Glutamatergic neuron (in vitro differentiated cells): ENCODE measurements around the gene TNRC6A. TPM values are rescaled to one million over a fixed set of nuclear protein-coding genes. Genes with fewer than 3 reads are reported as not detected.

ENCODE experiments used
- DNase-seq: peaks from one replicate; pipeline ENCODE4 v3.0.0; 2022
- H3K27ac Mint-ChIP-seq: one replicate; pipeline ENCODE4 v1.8.0; 2020; ENCODE audit warnings: mild to moderate bottlenecking, mixed read lengths, inconsistent platforms; ENCODE audit not compliant: unreplicated experiment
- H3K27me3 Mint-ChIP-seq: one replicate; pipeline ENCODE4 v1.8.0; 2020; ENCODE audit warnings: mild to moderate bottlenecking, moderate library complexity, mixed read lengths, inconsistent platforms; ENCODE audit not compliant: unreplicated experiment
- H3K36me3 Mint-ChIP-seq: one replicate; pipeline ENCODE4 v1.8.0; 2020; ENCODE audit warnings: mild to moderate bottlenecking, mixed read lengths, inconsistent platforms; ENCODE audit not compliant: unreplicated experiment
- H3K4me1 Mint-ChIP-seq: one replicate; pipeline ENCODE4 v1.8.0; 2020; ENCODE audit warnings: mild to moderate bottlenecking, low read depth, mixed read lengths, inconsistent platforms; ENCODE audit not compliant: unreplicated experiment
- H3K4me3 Mint-ChIP-seq: one replicate; pipeline ENCODE4 v1.8.0; 2020; ENCODE audit warnings: mild to moderate bottlenecking, mixed read lengths, inconsistent platforms; ENCODE audit not compliant: unreplicated experiment
- H3K9me3 Mint-ChIP-seq: one replicate; pipeline ENCODE4 v1.8.0; 2020; ENCODE audit warnings: mild to moderate bottlenecking, moderate library complexity, mixed read lengths, inconsistent platforms; ENCODE audit not compliant: unreplicated experiment
- CTCF ChIP-seq: fragments of 200-600 bp; sonication (generic); IDR thresholded peaks from one replicate; pipeline ENCODE4 v1.5.0; 2021; ENCODE audit not compliant: partially characterized antibody, unreplicated experiment
- total RNA-seq: library from RNA; stranded (reverse); fragmentation: NEBNext Ultra II Directional; extraction: Animal tissue kit (Norgen Biotek cat#: 25700); gene quantifications from one replicate; pipeline ENCODE4 v1.2.1, GENCODE V29; 2021; ENCODE audit not compliant: unreplicated experiment

The TNRC6A gene
- total RNA-seq, 1 donor from 2014 or later: 91.6 TPM

GRCh38 chr16:24730914-24731313, 1.5 kb downstream of the TNRC6A start:
- DNase-seq: no peak
- Mint-ChIP-seq H3K36me3 (no peaks in the 10 kb centered on the region), H3K27me3 (peaks cover 6% of the 10 kb centered on the region), H3K4me1 (peaks cover 15% of the 10 kb centered on the region), H3K4me3 (peak overlapping the region; percentile 95), H3K9me3 (peaks cover 4% of the 10 kb centered on the region), H3K27ac (peak overlapping the region; percentile 98)
- no peak for TF ChIP-seq CTCF

- peak; percentile 38 for DNase-seq
- no peaks in the 10 kb centered on the region for H3K36me3 Mint-ChIP-seq
- peaks cover 18% of the 10 kb centered on the region for H3K4me1 Mint-ChIP-seq
- no peak for TF ChIP-seq CTCF
- peaks cover 4% of the 10 kb centered on the region for H3K9me3 Mint-ChIP-seq
- H3K27me3 Mint-ChIP-seq: peaks cover 6% of the 10 kb centered on the region
- peak overlapping the region; percentile 95 for H3K4me3 Mint-ChIP-seq
- H3K27ac Mint-ChIP-seq: peak overlapping the region; percentile 15
Measured at GRCh38 chr16:24731722-24732419, 2.4 kb downstream of the TNRC6A start.

- no peak for DNase-seq
- no peak overlapping the region for H3K27ac Mint-ChIP-seq
- no peak for TF ChIP-seq CTCF
- no peaks in the 10 kb centered on the region for H3K9me3 Mint-ChIP-seq
- H3K27me3 Mint-ChIP-seq: peaks cover 6% of the 10 kb centered on the region
- peaks cover 22% of the 10 kb centered on the region for H3K4me1 Mint-ChIP-seq
- H3K36me3 Mint-ChIP-seq: no peaks in the 10 kb centered on the region
- H3K4me3 Mint-ChIP-seq: no peak overlapping the region
Measured at GRCh38 chr16:24734382-24734781, 4.9 kb downstream of the TNRC6A start.

GRCh38 chr16:24736758-24737157, 7.3 kb downstream of the TNRC6A start:
- TF ChIP-seq CTCF: no peak
- Mint-ChIP-seq H3K4me1 (peaks cover 19% of the 10 kb centered on the region), H3K9me3 (no peaks in the 10 kb centered on the region), H3K36me3 (no peaks in the 10 kb centered on the region), H3K27me3 (no peaks in the 10 kb centered on the region), H3K27ac (no peak overlapping the region), H3K4me3 (no peak overlapping the region)
- no peak for DNase-seq

- H3K9me3 Mint-ChIP-seq: no peaks in the 10 kb centered on the region
- TF ChIP-seq CTCF: no peak
- H3K27ac Mint-ChIP-seq: no peak overlapping the region
- peaks cover 15% of the 10 kb centered on the region for H3K4me1 Mint-ChIP-seq
- no peak for DNase-seq
- no peak overlapping the region for H3K4me3 Mint-ChIP-seq
- H3K27me3 Mint-ChIP-seq: no peaks in the 10 kb centered on the region
- no peaks in the 10 kb centered on the region for H3K36me3 Mint-ChIP-seq
Measured at GRCh38 chr16:24737391-24737871, 8.0 kb downstream of the TNRC6A start.
